CD4-positive, alpha-beta T cell (primary cell): ENCODE results near the gene INSIG2. TPM values are rescaled to one million over a fixed set of nuclear protein-coding genes. Genes with fewer than 3 reads are reported as not detected.

ENCODE experiments used
- ATAC-seq: fragments of 200-7000 bp; cut with Tn5 transposase; one replicate; pipeline ENCODE4 v1.10.0; 2022; ENCODE audit warnings: mild to moderate bottlenecking; ENCODE audit not compliant: poor library complexity
- CTCF ChIA-PET: fragments of 350-600 bp; sonication (Branson Sonifier 250); formaldehyde crosslinking; loops from one replicate; lab custom pipeline; 2021; ENCODE audit warnings: antibody characterized with exemption, inconsistent platforms; lab: Charles Lee
- POLR2A ChIA-PET: fragments of 350-600 bp; sonication (Branson Sonifier 250); formaldehyde crosslinking; loops from one replicate; lab custom pipeline; 2021; ENCODE audit warnings: antibody characterized with exemption, inconsistent platforms; lab: Charles Lee
- DNase-seq, 14 experiments: peaks; one replicate each; pipeline ENCODE4 v3.0.0-alpha.2; 2013 to 2020; ENCODE audit warnings: mixed read lengths in 2 of 14
- H3K27ac ChIP-seq, 2 donors: one replicate each; pipeline versions ENCODE4 v1.5.1 to v1.7.0; 2013; ENCODE audit warnings: low read length in 2 of 2, low read depth in 1 of 2, mild to moderate bottlenecking in 1 of 2
- H3K27me3 ChIP-seq, 2 experiments: 1 replicate in 1 of 2; 2 replicates in 1 of 2; pipeline versions ENCODE4 v1.6.1 to v1.7.0; 2013; ENCODE audit warnings: low read length in 2 of 2, control low read depth in 1 of 2, mild to moderate bottlenecking in 1 of 2, moderate library complexity in 1 of 2; ENCODE audit not compliant: insufficient read depth in 2 of 2, control insufficient read depth in 1 of 2
- H3K36me3 ChIP-seq: one replicate; pipeline ENCODE4 v1.6.1; 2013; ENCODE audit warnings: low read length, control low read depth; ENCODE audit not compliant: insufficient read depth
- H3K4me1 ChIP-seq: one replicate; pipeline ENCODE4 v1.6.1; 2013; ENCODE audit warnings: low read length, control low read depth; ENCODE audit not compliant: insufficient read depth
- H3K4me3 ChIP-seq: one replicate; pipeline ENCODE4 v1.5.1; 2013; ENCODE audit warnings: mild to moderate bottlenecking, low read length, moderate library complexity
- H3K9me3 ChIP-seq, 2 experiments: 1 replicate in 1 of 2; 2 replicates in 1 of 2; pipeline versions ENCODE4 v1.6.1 to v1.7.0; 2013; ENCODE audit warnings: low read length in 2 of 2, mild to moderate bottlenecking in 2 of 2, control low read depth in 1 of 2, moderate library complexity in 1 of 2; ENCODE audit not compliant: control insufficient read depth in 1 of 2, insufficient read depth in 1 of 2
- H3K27ac Mint-ChIP-seq: one replicate; pipeline ENCODE4 v1.8.0; 2020; ENCODE audit warnings: mixed read lengths
- H3K27me3 Mint-ChIP-seq: one replicate; pipeline ENCODE4 v1.8.0; 2021; ENCODE audit warnings: mixed read lengths
- H3K36me3 Mint-ChIP-seq: one replicate; pipeline ENCODE4 v1.8.0; 2021; ENCODE audit warnings: low read depth, mixed read lengths
- H3K4me1 Mint-ChIP-seq: one replicate; pipeline ENCODE4 v1.8.0; 2021; ENCODE audit warnings: low read depth, mixed read lengths
- H3K4me3 Mint-ChIP-seq: one replicate; pipeline ENCODE4 v1.8.0; 2020; ENCODE audit warnings: mild to moderate bottlenecking, mixed read lengths
- H3K9me3 Mint-ChIP-seq: one replicate; pipeline ENCODE4 v1.8.0; 2020; ENCODE audit warnings: mixed read lengths
- intact Hi-C, 2 experiments: fragments of 100-400 bp; cut with DNase I in 1 of 2; cut with micrococcal nuclease in 1 of 2; formaldehyde crosslinking; loops; one replicate each; pipeline versions ENCODE4 v1.15.1 to v1.9.0; 2023 to 2025; cut with DNase I, micrococcal nuclease
- total RNA-seq, 174 experiments: library from RNA in 2 of 174; stranded (reverse) in 2 of 174; gene quantifications; one replicate each; pipeline ENCODE4 v1.2.3 and lab custom pipeline; 2021 to 2026
- TF ChIP-seq, protein P1 (sequence below): fragments of 200-600 bp; IDR thresholded peaks from one replicate; pipeline ENCODE4 v1.8.0; 2022; ENCODE audit warnings: antibody characterized with exemption, mild to moderate bottlenecking

The INSIG2 gene
- total RNA-seq, 2 experiments from 2014 or later: 7.3 to 7.7 TPM

GRCh38 chr2:118051826-118052358 lies 36.4 kb upstream of the INSIG2 start:
- Mint-ChIP-seq H3K4me1 (no peaks in the 10 kb centered on the region), H3K27ac (no peak overlapping the region), H3K4me3 (no peak overlapping the region), H3K27me3 (peaks cover 75% of the 10 kb centered on the region), H3K9me3 (no peaks in the 10 kb centered on the region), H3K36me3 (no peaks in the 10 kb centered on the region)
- no peak overlapping the region for H3K27ac ChIP-seq
- no peaks in the 10 kb centered on the region for H3K4me1 ChIP-seq
- H3K36me3 ChIP-seq: no peaks in the 10 kb centered on the region
- no peak overlapping the region for H3K4me3 ChIP-seq
- CTCF ChIA-PET: interaction anchor here (1.4 kb wide), 1 partner anchor 19 kb away, joined by 4 read pairs; no protein-coding TSS in a partner anchor
- POLR2A ChIA-PET: no interaction called here
- ATAC-seq (no peak), DNase-seq (no peak)
- no peaks in the 10 kb centered on the region for H3K9me3 ChIP-seq
- intact Hi-C loops: no loop called here
- H3K27me3 ChIP-seq: peaks cover 13 to 38% of the 10 kb centered on the region in 2 experiments
- TF ChIP-seq, protein P1, sequence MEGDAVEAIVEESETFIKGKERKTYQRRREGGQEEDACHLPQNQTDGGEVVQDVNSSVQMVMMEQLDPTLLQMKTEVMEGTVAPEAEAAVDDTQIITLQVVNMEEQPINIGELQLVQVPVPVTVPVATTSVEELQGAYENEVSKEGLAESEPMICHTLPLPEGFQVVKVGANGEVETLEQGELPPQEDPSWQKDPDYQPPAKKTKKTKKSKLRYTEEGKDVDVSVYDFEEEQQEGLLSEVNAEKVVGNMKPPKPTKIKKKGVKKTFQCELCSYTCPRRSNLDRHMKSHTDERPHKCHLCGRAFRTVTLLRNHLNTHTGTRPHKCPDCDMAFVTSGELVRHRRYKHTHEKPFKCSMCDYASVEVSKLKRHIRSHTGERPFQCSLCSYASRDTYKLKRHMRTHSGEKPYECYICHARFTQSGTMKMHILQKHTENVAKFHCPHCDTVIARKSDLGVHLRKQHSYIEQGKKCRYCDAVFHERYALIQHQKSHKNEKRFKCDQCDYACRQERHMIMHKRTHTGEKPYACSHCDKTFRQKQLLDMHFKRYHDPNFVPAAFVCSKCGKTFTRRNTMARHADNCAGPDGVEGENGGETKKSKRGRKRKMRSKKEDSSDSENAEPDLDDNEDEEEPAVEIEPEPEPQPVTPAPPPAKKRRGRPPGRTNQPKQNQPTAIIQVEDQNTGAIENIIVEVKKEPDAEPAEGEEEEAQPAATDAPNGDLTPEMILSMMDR: no peak

DNA sequence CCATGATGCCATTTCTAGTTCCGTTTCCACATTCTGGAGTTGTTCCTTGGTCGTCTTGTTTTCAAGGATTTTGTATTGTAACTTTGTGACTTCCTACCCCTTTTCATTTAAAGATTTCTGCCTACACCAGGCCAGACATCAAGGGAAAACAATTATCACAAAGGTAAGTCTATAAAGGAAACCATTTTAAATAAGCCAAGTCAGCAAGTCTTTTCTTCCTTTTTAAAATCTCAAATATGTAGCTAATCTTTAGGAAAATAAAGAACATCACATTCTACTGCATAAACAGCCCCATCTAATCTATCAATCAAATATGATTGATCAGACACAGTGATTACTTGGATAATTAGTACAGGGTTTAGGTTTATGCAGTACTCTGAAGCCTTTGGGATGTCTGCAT lies 35.8 kb upstream of the INSIG2 start:
- DNase-seq (no peak), ATAC-seq (no peak)
- ChIA-PET CTCF (interaction anchor here (1.4 kb wide), 1 partner anchor 20 kb away, joined by 4 read pairs; no protein-coding TSS in a partner anchor), POLR2A (no interaction called here)
- H3K27ac ChIP-seq: no peak overlapping the region
- intact Hi-C loops: no loop called here
- H3K9me3 ChIP-seq: no peaks in the 10 kb centered on the region
- H3K4me3 Mint-ChIP-seq: no peak overlapping the region
- no peaks in the 10 kb centered on the region for H3K9me3 Mint-ChIP-seq
- H3K27me3 ChIP-seq: peaks cover 13 to 33% of the 10 kb centered on the region in 2 experiments
- no peaks in the 10 kb centered on the region for H3K36me3 ChIP-seq
- H3K36me3 Mint-ChIP-seq: no peaks in the 10 kb centered on the region
- peaks cover 75% of the 10 kb centered on the region for H3K27me3 Mint-ChIP-seq
- no peaks in the 10 kb centered on the region for H3K4me1 Mint-ChIP-seq
- TF ChIP-seq, protein P1: no peak
- no peaks in the 10 kb centered on the region for H3K4me1 ChIP-seq
- no peak overlapping the region for H3K4me3 ChIP-seq
- H3K27ac Mint-ChIP-seq: no peak overlapping the region

GRCh38 chr2:118053681-118054080 lies 34.6 kb upstream of the INSIG2 start:
- H3K4me1 Mint-ChIP-seq: no peaks in the 10 kb centered on the region
- CTCF ChIA-PET: no interaction called here
- Histone ChIP-seq H3K36me3 (no peaks in the 10 kb centered on the region), H3K27ac (no peak overlapping the region), H3K27me3 (peaks cover 9 to 21% of the 10 kb centered on the region in 2 experiments), H3K4me1 (no peaks in the 10 kb centered on the region), H3K9me3 (no peaks in the 10 kb centered on the region), H3K4me3 (no peak overlapping the region)
- no peaks in the 10 kb centered on the region for H3K36me3 Mint-ChIP-seq
- intact Hi-C loops: no loop called here
- no peak for ATAC-seq
- H3K4me3 Mint-ChIP-seq: no peak overlapping the region
- peaks cover 68% of the 10 kb centered on the region for H3K27me3 Mint-ChIP-seq
- no peak for DNase-seq
- POLR2A ChIA-PET: no interaction called here
- TF ChIP-seq, protein P1: no peak
- H3K27ac Mint-ChIP-seq: no peak overlapping the region
- no peaks in the 10 kb centered on the region for H3K9me3 Mint-ChIP-seq
